ENCODE data around the gene CYBC1. TPM values are rescaled to one million over a fixed set of nuclear protein-coding genes. Genes with fewer than 3 reads are reported as not detected.

CYBC1 gene
- total and polyA plus RNA-seq, 9 of the 15 experiments (the other 6 are each of a cell fraction or from before 2014, with no cell fraction given), result 1.3 to 71.8 (median 49.9) TPM

DNA sequence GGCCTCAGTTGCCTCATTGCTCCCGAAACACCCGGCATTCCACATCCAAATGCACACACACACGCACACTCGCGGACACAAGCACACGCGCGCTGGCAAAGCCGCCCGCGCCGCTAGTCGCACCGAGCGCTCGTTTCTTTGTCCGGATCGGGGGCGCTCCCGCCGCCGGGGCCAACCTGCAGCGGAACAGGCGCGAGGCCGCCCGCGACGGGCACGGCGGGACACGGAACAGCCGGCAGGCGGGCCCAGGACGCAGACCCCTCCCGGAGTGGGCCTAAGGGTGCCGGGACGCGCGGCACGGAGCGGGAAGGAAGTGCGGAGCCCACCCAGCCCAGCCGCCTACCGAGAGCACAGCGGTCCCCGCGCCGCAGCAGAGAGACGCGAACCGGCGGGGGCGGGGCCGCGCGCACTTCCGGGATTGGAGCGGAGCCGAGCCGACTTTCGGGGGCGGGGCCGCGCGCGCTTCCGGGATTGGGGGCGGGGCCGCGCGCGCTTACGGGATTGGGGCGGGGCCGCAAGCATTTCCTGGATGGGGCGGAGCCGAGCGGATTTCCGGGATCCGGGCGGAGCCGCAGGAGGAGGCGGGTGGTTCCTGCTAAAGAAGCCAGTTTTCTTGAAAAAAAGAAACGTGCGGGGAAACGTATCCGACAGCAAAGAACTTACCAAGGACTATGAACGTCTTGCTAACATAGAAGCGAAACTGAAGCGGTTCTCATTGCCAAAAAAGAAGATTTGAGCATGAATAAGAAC is at the start of gene CYBC1 (continued):
- TF ChIP-seq ZNF764 (CRISPR knock-in tag; IDR thresholded peaks at IDR 0.05; ENCODE audit: low read depth) (no peak), MBD2 (IDR thresholded peaks at IDR 0.05; ENCODE audit: borderline replicate concordance, low read depth) (no peak), KAT7 (CRISPR knock-in tag; IDR thresholded peaks at IDR 0.05; ENCODE audit: borderline replicate concordance) (peak; percentile 73; the same call in 1 of the 2 replicates), ZNF232 (CRISPR knock-in tag; IDR thresholded peaks at IDR 0.05) (no peak), HMGN3 (IDR thresholded peaks at IDR 0.05; ENCODE audit: borderline replicate concordance, extremely low read depth, insufficient read length, low read depth, low read length) (no peak), ZNF668 (CRISPR knock-in tag; IDR thresholded peaks at IDR 0.05) (no peak), PRPF4 (IDR thresholded peaks at IDR 0.05; ENCODE audit: insufficient read depth, low read depth, low read length, poor library complexity, severe bottlenecking) (no peak), CBX8 (IDR thresholded peaks at IDR 0.05; ENCODE audit: borderline replicate concordance, extremely low read depth, low read depth, low read length, poor library complexity, severe bottlenecking) (no peak), ZNF263 (CRISPR knock-in tag; IDR thresholded peaks at IDR 0.05; ENCODE audit: borderline replicate concordance) (peak; percentile 32; the same call in 1 of the 2 replicates), FOXJ3 (CRISPR knock-in tag; IDR thresholded peaks at IDR 0.05) (no peak), ZNF57 (CRISPR knock-in tag; IDR thresholded peaks at IDR 0.05) (no peak), PHB2 (IDR thresholded peaks at IDR 0.05; ENCODE audit: low read depth) (no peak), ZNF639 (CRISPR knock-in tag; conservative IDR thresholded peaks at IDR 0.05 in 1 of 2, IDR thresholded peaks at IDR 0.05 in 1 of 2) (peak in 1 of 2 experiments; percentile 95; a peak in 2 of 4 replicates), EP300 (IDR thresholded peaks at IDR 0.05; ENCODE audit: low read length) (no peak), TCF3 (CRISPR knock-in tag; IDR thresholded peaks at IDR 0.05) (no peak; the same call in 1 of the 2 replicates), NELFE (IDR thresholded peaks at IDR 0.05; ENCODE audit: insufficient read depth, insufficient read length) (no peak), NR2C2 (CRISPR knock-in tag; IDR thresholded peaks at IDR 0.05) (no peak), NR2C2 (tag; IDR thresholded peaks at IDR 0.05) (no peak; the same call in 1 of the 2 replicates), SMARCB1 (IDR thresholded peaks at IDR 0.05; ENCODE audit: insufficient read length, low read depth) (no peak), ZFX (CRISPR knock-in tag; IDR thresholded peaks at IDR 0.05) (peak; percentile 78), RBM34 (IDR thresholded peaks at IDR 0.05; ENCODE audit: borderline replicate concordance, insufficient read depth, low read length) (0 out of 2 replicates have a peak, but pooled peaks have one; percentile 36), RBFOX2 (IDR thresholded peaks at IDR 0.05; ENCODE audit: low read depth, low read length) (peak; percentile 83), BRCA1 (IDR thresholded peaks at IDR 0.05) (no peak), BRCA1 (CRISPR knock-in tag; IDR thresholded peaks at IDR 0.05) (no peak)
- TF ChIP-seq, protein P1, sequence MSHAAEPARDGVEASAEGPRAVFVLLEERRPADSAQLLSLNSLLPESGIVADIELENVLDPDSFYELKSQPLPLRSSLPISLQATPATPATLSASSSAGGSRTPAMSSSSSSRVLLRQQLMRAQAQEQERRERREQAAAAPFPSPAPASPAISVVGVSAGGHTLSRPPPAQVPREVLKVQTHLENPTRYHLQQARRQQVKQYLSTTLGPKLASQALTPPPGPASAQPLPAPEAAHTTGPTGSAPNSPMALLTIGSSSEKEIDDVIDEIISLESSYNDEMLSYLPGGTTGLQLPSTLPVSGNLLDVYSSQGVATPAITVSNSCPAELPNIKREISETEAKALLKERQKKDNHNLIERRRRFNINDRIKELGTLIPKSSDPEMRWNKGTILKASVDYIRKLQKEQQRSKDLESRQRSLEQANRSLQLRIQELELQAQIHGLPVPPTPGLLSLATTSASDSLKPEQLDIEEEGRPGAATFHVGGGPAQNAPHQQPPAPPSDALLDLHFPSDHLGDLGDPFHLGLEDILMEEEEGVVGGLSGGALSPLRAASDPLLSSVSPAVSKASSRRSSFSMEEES (CRISPR knock-in tag; IDR thresholded peaks at IDR 0.05), result no peak

Measured in K562 (cell line).